Midbrain (tissue), 1 donor: ENCODE results near the gene VSTM2L.

ENCODE experiments used
- DNase-seq: peaks from one replicate; lab custom pipeline; 2025; lab: John Stamatoyannopoulos, UW

VSTM2L gene

DNA sequence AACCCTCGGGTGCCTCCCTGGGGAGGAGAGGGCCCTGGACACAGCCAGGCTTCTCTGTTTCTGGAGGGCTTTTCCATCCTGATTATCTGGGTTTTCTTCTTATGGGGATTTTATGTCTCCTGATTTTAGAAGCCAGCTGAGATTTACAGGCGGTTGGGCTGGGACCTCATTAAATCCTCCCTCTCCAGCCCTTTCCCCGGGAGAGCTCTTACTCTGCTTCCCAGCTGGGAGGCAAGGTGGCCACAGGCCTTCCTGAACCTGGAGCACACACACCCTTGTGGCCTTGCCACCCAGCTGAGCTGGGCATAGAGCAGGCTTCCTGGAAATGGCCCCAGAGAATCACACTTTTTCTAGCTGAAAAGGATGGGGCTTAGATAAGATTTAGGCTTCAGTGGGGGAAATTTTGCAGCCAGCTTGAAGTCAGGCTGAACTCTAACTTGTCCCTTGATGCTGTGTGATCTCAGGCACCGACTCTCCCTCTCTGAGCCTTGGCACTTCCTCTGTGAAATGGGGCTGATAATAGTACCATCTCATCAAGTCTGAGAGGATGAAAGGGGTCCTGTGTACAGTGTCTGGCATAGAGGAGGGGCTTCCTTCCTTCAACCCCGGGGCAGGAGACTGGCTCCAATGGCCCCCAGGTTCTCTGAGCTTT lies 16.6 kb downstream of the VSTM2L start:
- no peak for DNase-seq

DNA sequence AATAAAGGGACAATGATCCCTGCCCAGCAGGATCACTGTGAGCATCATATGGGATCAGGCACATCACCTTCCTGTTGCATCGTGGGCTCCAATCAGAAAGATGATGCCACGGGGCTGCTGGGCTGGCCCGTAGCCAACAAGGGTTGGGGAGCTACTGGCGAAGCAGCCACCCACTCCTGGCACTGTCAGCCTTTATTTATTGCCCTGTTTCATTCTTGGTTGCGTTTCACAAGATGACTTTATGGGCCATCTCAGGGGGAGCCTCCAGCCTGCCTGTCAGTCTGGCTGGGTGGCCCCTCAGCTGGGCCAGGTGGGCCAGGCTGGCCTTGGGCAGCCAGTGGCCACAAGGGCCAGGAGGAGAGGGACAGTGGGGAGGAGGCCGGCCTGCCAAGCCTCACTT lies 17.3 kb downstream of the VSTM2L start:
- DNase-seq, result no peak

- DNase-seq, result no peak
Measured at GRCh38 chr20:37920679-37921322, 17.9 kb downstream of the VSTM2L start.

GRCh38 chr20:37921341-37921929 lies 18.5 kb downstream of the VSTM2L start:
- DNase-seq, result no peak

DNA sequence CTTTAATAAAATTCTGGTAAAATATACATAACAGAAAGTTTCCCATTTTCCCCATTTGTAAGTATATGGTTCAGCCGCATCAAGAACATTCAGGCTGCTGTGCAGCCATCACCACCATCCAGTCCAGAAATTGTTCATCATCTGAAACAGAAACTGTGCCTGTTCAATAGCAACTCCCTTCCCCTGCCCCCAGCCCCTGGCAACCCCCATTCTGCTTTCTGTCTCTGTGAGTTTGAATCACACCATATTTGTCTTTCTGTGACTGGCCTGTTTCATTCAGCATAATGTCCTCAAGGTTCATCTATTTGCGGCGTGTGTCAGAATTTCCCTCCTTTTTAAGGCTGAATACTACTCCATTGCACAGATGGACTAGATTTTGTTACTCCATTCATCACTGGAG lies 19.1 kb downstream of the VSTM2L start:
- DNase-seq, result no peak

DNA sequence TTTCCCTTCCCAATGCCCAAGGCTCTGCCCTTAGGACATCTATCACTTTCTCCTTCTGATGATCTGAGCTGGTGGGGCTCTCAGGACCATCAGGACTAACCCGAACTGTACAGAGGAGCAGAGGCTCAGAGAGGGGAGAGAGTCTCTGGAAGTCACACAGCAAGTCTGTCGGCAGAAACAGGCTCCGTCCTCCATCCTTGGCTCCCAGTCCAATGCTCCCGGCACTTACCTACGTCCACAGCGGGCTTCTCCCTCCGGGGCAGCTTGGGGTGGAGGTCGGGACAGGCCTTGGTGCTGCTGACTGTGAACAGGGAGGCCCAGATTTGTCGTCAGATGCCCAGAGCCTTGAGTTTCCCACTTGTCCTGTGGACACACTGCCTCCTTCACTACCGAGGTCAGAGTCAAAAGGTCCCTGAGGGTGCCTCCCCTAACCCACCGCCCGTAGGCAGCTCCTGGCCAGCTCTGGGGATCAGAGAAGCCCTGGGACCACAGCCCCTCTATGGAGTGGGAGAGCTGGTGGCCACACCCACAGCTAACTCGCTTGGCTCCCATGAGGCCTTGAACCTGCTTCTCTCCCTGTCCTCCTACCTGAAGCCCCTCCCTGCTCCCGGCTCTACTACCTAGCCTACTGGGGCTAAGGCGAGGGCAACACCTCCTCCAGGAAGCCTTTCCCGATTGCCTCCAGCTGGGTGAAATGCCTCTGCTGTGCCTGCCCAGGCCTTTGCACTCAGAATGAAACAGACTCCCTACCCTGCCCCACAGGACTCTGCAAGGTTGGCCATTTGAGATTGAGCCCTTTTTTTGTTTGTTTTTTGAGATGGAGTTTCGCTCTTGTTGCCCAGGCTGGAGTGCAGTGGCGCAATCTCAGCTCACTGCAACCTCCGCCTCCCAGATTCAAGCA lies 22.6 kb downstream of the VSTM2L start:
- DNase-seq, result no peak

- no peak for DNase-seq
Measured at GRCh38 chr20:37926612-37927011, 23.7 kb downstream of the VSTM2L start.

DNA sequence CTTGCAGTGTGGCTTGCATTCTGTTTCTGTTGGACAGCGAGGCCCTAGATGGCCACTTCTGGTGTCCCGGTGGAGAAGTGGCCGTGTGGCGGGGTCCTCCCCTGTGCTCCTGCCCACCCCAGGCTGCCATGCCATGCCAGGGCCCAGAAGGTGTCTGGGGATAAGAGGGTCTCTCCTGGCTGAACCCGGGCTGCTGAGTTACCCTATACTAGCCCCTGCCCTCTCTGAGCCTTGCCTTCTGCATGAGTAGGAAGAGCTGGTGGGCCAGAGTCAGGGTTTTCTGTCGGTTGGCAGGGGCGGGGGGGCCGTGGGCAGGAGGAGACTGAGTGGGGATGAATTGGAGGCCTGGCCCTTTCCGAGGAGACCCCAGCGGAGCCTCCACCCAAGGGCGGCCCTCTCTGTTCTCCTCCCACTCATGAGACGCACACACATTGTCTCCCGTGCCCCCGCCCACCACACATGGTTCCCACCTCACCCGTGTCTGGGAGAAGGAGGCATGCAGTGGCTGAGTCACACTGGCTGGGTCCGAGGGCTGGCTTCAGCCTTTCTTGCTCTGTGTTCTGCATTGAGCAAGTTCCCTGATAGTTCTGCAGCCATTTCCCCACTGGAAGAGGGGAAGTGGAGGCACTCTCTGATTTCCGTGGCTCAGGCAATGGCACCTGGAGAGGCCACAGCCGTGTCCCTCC lies 24.6 kb downstream of the VSTM2L start:
- no peak for DNase-seq

DNA sequence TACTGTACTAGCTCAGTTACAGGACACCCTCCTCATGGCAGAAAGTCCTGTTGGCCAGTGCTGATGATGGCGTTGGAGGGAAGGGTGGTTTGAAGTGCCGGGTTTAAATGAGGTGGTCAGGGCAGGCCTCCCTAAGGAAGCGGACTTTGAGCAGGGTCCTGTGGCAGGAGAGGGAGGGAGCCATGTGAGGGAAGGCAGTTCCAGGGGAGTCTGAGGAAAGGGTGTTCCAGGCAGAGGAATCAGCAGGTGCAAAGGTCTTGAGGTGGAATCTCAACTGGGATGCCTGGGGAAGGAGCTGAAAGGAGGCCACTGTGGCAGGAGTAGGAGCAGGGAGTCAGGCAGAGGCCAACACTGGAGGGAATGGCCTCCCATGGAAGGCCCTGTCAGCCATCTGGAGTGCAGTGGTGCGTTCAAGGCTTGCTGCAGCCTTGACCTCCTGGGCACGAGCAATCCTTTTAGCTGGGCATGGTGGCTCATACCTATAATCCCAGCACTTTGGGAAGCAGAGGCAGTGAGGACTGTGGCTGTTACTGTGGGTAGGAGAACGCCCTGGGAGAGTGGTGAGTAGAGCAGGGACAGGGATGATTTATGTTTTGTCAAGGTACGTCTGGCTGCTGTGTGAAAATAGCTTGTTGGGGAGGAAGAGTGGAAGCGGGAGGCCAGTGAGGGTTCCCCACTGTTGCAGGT lies 26.2 kb downstream of the VSTM2L start:
- DNase-seq, result no peak

DNA sequence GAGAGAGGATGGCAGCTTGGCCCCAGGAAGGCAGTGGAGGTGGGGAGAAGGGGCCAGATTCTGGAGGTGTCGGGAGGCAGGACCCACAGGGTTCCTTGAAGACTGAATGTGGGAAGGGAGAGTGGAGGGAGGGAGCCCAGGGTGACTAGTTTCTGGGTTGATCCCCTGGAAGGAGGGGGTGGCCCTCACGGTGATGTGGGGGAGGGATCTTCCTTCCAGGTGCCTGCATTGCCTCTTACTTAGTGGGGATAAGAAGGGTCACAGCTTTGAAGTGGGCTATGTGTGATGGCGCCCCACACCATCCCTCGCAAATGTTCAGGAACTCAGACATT lies 26.7 kb downstream of the VSTM2L start:
- DNase-seq, result no peak

DNA sequence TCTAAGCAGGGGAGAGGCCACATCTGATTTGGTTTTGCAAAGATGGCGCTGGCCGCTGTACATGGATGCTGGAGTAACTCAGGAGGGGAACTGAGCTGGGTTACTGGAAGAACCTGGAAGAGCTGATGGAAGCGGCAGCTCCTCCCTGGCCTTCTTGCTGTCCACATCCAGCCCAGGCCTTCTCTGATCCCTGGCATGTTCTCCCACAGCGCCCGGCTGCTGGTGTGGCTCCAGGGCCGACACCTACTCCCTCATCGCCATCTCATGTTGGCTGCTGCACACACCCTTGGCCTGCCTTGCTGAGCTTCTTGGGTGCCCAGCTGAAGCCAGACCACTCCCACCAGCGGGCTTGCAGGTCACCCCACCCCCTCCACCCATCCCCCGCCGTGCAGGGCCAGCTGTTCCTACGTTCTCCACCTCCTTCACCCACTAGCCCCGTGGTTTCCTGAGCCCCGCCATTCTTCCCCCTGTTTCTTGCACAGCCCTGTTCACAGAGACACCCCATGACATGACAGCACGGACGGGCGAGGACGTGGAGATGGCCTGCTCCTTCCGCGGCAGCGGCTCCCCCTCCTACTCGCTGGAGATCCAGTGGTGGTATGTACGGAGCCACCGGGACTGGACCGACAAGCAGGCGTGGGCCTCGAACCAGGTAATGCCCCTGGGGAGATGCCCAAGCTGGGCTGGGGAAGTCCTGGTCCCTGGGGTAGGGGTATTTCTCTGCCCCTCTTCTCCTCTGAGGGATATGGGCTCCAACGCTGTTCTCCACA lies 28.4 kb downstream of the VSTM2L start:
- no peak for DNase-seq

DNA sequence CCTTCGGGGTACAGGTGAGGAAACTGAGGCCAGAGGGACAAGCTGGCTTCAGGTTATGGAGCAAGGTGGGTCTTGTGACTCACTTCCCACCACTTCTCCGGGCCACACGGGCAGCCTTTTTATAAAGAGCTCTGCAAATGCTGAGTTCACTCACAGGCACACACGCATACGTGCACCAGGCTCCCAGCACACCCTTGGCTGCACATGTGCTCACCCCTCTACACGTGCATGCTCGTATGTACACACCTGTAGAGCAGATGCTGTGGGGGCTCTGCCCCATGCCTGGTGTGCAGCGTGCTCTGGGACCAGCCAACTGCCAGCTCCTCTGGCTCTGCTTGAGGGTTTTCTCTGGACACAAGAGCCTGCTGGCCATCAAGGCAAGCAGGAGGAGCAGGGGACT lies 29.1 kb downstream of the VSTM2L start:
- DNase-seq, result no peak

GRCh38 chr20:37932919-37933318 lies 30.0 kb downstream of the VSTM2L start:
- no peak for DNase-seq

DNA sequence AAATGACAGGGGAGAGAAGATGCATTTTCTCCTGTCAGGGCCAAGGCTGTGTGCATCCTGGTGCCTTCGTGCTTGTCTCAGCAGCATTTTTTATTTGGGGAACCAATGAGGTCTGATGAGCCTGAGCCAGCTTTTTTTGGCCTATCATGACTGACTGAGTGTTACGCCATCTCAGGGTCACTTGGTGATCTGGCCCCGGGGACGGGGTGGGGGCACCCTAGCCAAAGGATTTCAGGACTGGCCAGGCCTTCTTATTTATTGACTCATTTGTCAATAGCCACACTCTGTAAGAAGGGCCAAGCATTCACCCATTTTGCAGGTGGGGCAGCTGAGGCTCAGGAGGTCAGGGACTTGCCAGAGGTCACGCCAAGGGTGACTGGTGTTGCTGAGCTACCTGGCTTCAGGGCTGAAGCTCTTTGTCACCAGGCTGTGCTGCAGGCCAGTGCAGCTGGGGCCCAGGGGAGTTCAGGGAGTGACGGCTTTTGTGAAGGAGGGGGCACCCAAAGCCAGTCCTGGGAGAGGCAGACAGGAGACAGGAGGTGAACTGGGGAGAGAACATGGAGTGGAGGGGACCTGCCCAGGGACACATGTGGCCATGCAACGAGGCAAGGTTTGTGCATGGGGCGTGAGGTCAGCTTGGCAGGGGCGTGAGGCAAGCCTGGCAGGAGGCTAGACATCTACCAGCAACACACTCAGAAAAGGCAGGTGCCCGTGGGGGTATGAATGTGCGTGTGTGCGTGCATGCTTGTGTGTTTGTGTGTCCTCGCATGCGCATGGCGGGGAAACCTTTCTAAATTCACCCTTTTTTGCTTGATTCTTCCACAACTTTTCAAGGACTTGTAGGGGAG lies 31.1 kb downstream of the VSTM2L start:
- no peak for DNase-seq

- no peak for DNase-seq
Measured at GRCh38 chr20:37934634-37935375, 31.9 kb downstream of the VSTM2L start.

GRCh38 chr20:37935435-37935834 lies 32.5 kb downstream of the VSTM2L start:
- DNase-seq, result no peak

- DNase-seq, result no peak
Measured at GRCh38 chr20:37936041-37936440, 33.1 kb downstream of the VSTM2L start.

DNA sequence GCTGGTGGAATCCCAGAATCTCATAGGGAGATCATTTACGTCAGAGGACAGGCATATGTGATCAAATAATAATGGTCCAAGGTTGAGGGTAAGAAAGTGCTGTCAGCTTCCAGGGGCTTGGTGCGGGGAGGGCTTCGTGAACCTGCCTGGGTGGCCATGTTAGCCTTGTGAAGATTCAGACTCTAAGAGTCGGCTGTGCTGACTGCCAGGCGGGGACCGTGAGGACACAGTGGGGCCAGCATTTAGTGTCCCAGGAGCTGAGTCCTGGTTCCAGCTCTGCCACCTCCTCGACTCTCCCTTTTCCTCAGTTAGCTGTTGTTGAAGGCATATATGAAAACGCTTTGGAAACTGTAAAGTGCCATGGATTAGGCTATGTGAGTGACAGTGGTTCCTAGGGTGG lies 33.5 kb downstream of the VSTM2L start:
- DNase-seq, result no peak

DNA sequence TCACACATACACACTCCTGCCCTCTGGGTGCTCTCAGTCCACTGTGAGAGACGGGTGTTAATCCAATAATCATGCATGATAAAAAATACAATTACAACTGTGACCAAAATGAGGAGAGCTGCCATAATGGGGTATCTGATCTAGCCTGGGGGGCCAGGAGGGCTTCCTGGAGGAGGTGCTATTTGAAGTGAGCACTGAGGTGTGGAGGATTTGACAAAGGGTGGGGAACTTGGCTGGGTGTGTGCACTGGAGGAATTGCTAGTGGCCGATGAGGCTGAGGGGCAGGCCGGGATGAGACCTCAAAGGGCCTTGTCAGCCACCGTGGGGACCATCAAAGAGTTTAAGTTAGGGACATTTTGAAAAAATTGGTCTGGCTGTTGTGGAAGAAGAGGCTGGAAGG lies 34.8 kb downstream of the VSTM2L start:
- no peak for DNase-seq
